Calu3 (cell line): ENCODE measurements around the gene ZSCAN20. TPM values are rescaled to one million over a fixed set of nuclear protein-coding genes. Genes with fewer than 3 reads are reported as not detected.

Source experiments
- BruUV-seq: library from RNA; stranded (reverse); fragments of 400-500 nt; replicated peaks from 2 replicates; lab custom pipeline; 2021; lab: Mats Ljungman, UMichigan
- CTCF ChIA-PET: fragments of 300-600 bp; sonication (Branson Sonifier 250); formaldehyde crosslinking; loops from one replicate; lab custom pipeline; 2022; ENCODE audit warnings: antibody characterized with exemption; lab: Charles Lee
- DNase-seq: peaks from one replicate; pipeline ENCODE4 v3.0.0; 2022
- H3K27ac Mint-ChIP-seq: one replicate; pipeline ENCODE4 v1.8.0; 2022; ENCODE audit warnings: mixed read lengths; ENCODE audit not compliant: unreplicated experiment
- H3K27me3 Mint-ChIP-seq: one replicate; pipeline ENCODE4 v1.8.0; 2022; ENCODE audit warnings: mixed read lengths; ENCODE audit not compliant: unreplicated experiment
- H3K36me3 Mint-ChIP-seq: one replicate; pipeline ENCODE4 v1.8.0; 2022; ENCODE audit warnings: mild to moderate bottlenecking, moderate library complexity, mixed read lengths; ENCODE audit not compliant: insufficient read depth, unreplicated experiment
- H3K4me1 Mint-ChIP-seq: one replicate; pipeline ENCODE4 v1.8.0; 2022; ENCODE audit warnings: mild to moderate bottlenecking, low read depth, mixed read lengths; ENCODE audit not compliant: unreplicated experiment
- H3K4me3 Mint-ChIP-seq: one replicate; pipeline ENCODE4 v1.8.0; 2022; ENCODE audit warnings: mild to moderate bottlenecking, low read depth, moderate library complexity, mixed read lengths; ENCODE audit not compliant: unreplicated experiment
- H3K9me3 Mint-ChIP-seq: one replicate; pipeline ENCODE4 v1.8.0; 2022; ENCODE audit warnings: low read depth, mixed read lengths; ENCODE audit not compliant: unreplicated experiment
- CTCF ChIP-seq: fragments of 200-600 bp; IDR thresholded peaks from one replicate; pipeline ENCODE4 v1.8.0; 2022; ENCODE audit warnings: antibody characterized with exemption; ENCODE audit not compliant: unreplicated experiment
- intact Hi-C: fragments of 100-400 bp; cut with micrococcal nuclease; formaldehyde crosslinking; loops from one replicate; pipeline ENCODE4 v1.10.0; 2022; ENCODE audit not compliant: unreplicated experiment
- total RNA-seq: library from RNA; stranded (reverse); gene quantifications from 2 replicates; pipeline ENCODE4 v1.2.3, GENCODE V29; 2022

Gene ZSCAN20
- total RNA-seq, 1 experiment from 2014 or later: 8.2 TPM

- Mint-ChIP-seq H3K4me3 (no peak overlapping the region), H3K4me1 (no peaks in the 10 kb centered on the region), H3K27ac (no peak overlapping the region), H3K27me3 (peaks cover 75% of the 10 kb centered on the region), H3K9me3 (no peaks in the 10 kb centered on the region), H3K36me3 (no peaks in the 10 kb centered on the region)
- no TSS peak for BruUV-seq
- CTCF ChIA-PET: no interaction called here
- no peak for DNase-seq
- TF ChIP-seq CTCF: no peak
- intact Hi-C loops: no loop called here
Measured at GRCh38 chr1:33519240-33519884, 46.9 kb downstream of the ZSCAN20 start.

DNA sequence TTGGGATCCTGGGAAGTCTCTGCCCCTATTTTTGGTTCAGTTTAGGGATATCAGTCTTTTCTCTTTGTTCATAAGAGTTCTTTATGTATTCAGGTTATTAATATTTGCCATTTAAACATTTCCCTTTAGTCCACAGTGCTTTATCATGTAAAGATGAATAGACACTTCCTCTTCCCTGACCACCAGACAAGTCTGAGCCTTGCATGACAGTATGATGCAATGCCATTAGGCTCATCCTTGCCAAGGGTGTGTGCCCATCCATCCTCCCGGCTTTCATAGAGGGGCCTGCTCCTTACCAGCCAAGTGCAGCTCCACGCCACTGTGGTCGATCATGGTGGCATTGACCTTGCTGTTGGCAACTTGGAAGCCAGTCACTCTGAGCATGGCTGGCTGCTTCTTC, 52.1 kb downstream of the ZSCAN20 start:
- intact Hi-C loops: no loop called here
- Mint-ChIP-seq H3K27me3 (peaks cover 60% of the 10 kb centered on the region), H3K27ac (no peak overlapping the region), H3K4me3 (no peak overlapping the region), H3K9me3 (peaks cover 2% of the 10 kb centered on the region), H3K36me3 (no peaks in the 10 kb centered on the region), H3K4me1 (no peaks in the 10 kb centered on the region)
- no peak for DNase-seq
- no TSS peak for BruUV-seq
- TF ChIP-seq CTCF: no peak
- CTCF ChIA-PET: no interaction called here

DNA sequence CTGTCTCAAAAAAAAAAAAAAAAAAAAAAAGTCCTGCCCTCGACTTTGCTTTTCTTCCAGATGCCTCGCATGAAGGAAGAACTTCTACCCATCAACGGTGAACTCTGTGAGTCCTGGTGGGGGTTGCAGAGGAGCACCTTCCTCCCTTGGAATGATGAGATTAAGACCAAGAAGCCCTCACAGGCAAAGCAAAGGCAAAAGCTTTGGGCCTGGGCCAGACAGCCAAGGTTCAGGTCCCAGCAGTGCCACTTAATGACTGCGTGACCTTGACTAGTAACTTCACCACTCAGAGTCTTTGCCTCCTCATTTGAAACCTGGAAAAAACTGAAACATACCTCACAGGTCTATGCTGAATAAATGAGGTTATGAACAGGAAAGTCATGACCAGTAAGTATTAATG, 55.5 kb downstream of the ZSCAN20 start:
- Mint-ChIP-seq H3K4me3 (no peak overlapping the region), H3K4me1 (no peaks in the 10 kb centered on the region), H3K9me3 (peaks cover 2% of the 10 kb centered on the region), H3K36me3 (no peaks in the 10 kb centered on the region), H3K27me3 (peaks cover 49% of the 10 kb centered on the region), H3K27ac (no peak overlapping the region)
- CTCF ChIA-PET: interaction anchor here (0.7 kb wide), 1 partner anchor 222 kb away, joined by 5 read pairs; no protein-coding TSS in a partner anchor
- BruUV-seq: no TSS peak
- no peak for TF ChIP-seq CTCF
- no peak for DNase-seq
- intact Hi-C loops: no loop called here

- Mint-ChIP-seq H3K27me3 (peaks cover 48% of the 10 kb centered on the region), H3K4me1 (no peaks in the 10 kb centered on the region), H3K27ac (no peak overlapping the region), H3K4me3 (no peak overlapping the region), H3K36me3 (no peaks in the 10 kb centered on the region), H3K9me3 (peaks cover 2% of the 10 kb centered on the region)
- BruUV-seq: no TSS peak
- intact Hi-C loops: no loop called here
- CTCF ChIA-PET: interaction anchor here (0.6 kb wide), 1 partner anchor 9 kb away, joined by 4 read pairs; no protein-coding TSS in a partner anchor
- no peak for DNase-seq
- no peak for TF ChIP-seq CTCF
Measured at GRCh38 chr1:33529957-33530356, 57.5 kb downstream of the ZSCAN20 start.
